ENCODE measurements around the gene ALKBH1. TPM values are rescaled to one million over a fixed set of nuclear protein-coding genes. Genes with fewer than 3 reads are reported as not detected.

Gene ALKBH1
- total RNA-seq, 1 donor from 2014 or later: 10.8 TPM

GRCh38 chr14:77646907-77647306, 60.9 kb downstream of the ALKBH1 start:
- Mint-ChIP-seq H3K9me3 (ENCODE audit: unreplicated experiment) (no peaks in the 10 kb centered on the region), H3K27me3 (ENCODE audit: unreplicated experiment) (no peaks in the 10 kb centered on the region), H3K4me1 (ENCODE audit: unreplicated experiment) (no peaks in the 10 kb centered on the region), H3K4me3 (ENCODE audit: unreplicated experiment) (no peak overlapping the region), H3K36me3 (ENCODE audit: low read depth, unreplicated experiment) (no peaks in the 10 kb centered on the region), H3K27ac (ENCODE audit: unreplicated experiment) (no peak overlapping the region)
- DNase-seq (ENCODE audit: low spot score): no peak
- TF ChIP-seq CTCF (IDR thresholded peaks at IDR 0.05; ENCODE audit: unreplicated experiment): no peak

- Mint-ChIP-seq H3K27me3 (ENCODE audit: unreplicated experiment) (no peaks in the 10 kb centered on the region), H3K36me3 (ENCODE audit: low read depth, unreplicated experiment) (no peaks in the 10 kb centered on the region)
Measured at GRCh38 chr14:77645520-77646230, 62.1 kb downstream of the ALKBH1 start.

GRCh38 chr14:77642407-77642806, 65.4 kb downstream of the ALKBH1 start:
- DNase-seq (ENCODE audit: low spot score): no peak
- Mint-ChIP-seq H3K9me3 (ENCODE audit: unreplicated experiment) (no peaks in the 10 kb centered on the region), H3K27ac (ENCODE audit: unreplicated experiment) (no peak overlapping the region), H3K36me3 (ENCODE audit: low read depth, unreplicated experiment) (no peaks in the 10 kb centered on the region), H3K27me3 (ENCODE audit: unreplicated experiment) (no peaks in the 10 kb centered on the region), H3K4me1 (ENCODE audit: unreplicated experiment) (no peaks in the 10 kb centered on the region), H3K4me3 (ENCODE audit: unreplicated experiment) (no peak overlapping the region)
- TF ChIP-seq CTCF (IDR thresholded peaks at IDR 0.05; ENCODE audit: unreplicated experiment): no peak

More at GRCh38 chr14:77645520-77646230, 62.1 kb downstream of the ALKBH1 start:
- TF ChIP-seq CTCF (IDR thresholded peaks at IDR 0.05; ENCODE audit: unreplicated experiment): no peak
- Mint-ChIP-seq H3K4me1 (ENCODE audit: unreplicated experiment) (no peaks in the 10 kb centered on the region), H3K4me3 (ENCODE audit: unreplicated experiment) (no peak overlapping the region), H3K27ac (ENCODE audit: unreplicated experiment) (no peak overlapping the region), H3K9me3 (ENCODE audit: unreplicated experiment) (no peaks in the 10 kb centered on the region)
- no peak for DNase-seq (ENCODE audit: low spot score)

- Mint-ChIP-seq H3K36me3 (ENCODE audit: low read depth, unreplicated experiment) (no peaks in the 10 kb centered on the region), H3K4me1 (ENCODE audit: unreplicated experiment) (no peaks in the 10 kb centered on the region), H3K4me3 (ENCODE audit: unreplicated experiment) (no peak overlapping the region), H3K27me3 (ENCODE audit: unreplicated experiment) (no peaks in the 10 kb centered on the region), H3K9me3 (ENCODE audit: unreplicated experiment) (no peaks in the 10 kb centered on the region), H3K27ac (ENCODE audit: unreplicated experiment) (no peak overlapping the region)
- no peak for DNase-seq (ENCODE audit: low spot score)
- TF ChIP-seq CTCF (IDR thresholded peaks at IDR 0.05; ENCODE audit: unreplicated experiment): no peak
Measured at GRCh38 chr14:77641534-77642341, 66.1 kb downstream of the ALKBH1 start.
